CD14-positive monocyte (primary cell): ENCODE measurements around the gene IL16. TPM values are rescaled to one million over a fixed set of nuclear protein-coding genes. Genes with fewer than 3 reads are reported as not detected.

Experiments used
- DNase-seq, 3 donors: peaks; one replicate each; pipeline ENCODE4 v3.0.0-alpha.2; 2011 to 2022
- H2AFZ ChIP-seq: 2 replicates; pipeline ENCODE4 v1.6.0; 2012; ENCODE audit warnings: mild to moderate bottlenecking, low read depth, low read length, inconsistent platforms; ENCODE audit not compliant: insufficient read depth, poor library complexity, severe bottlenecking
- H3K27ac ChIP-seq, 2 donors: 1 replicate in 1 of 2; 2 replicates in 1 of 2; pipeline ENCODE4 v1.5.1; 2012 to 2013; ENCODE audit warnings: low read length in 2 of 2, control low read depth in 1 of 2, inconsistent platforms in 1 of 2, low read depth in 1 of 2, mild to moderate bottlenecking in 1 of 2
- H3K27me3 ChIP-seq, 2 donors: one replicate each; pipeline versions ENCODE4 v1.6.0 to v1.6.1; 2011 to 2013; ENCODE audit warnings: low read length in 2 of 2; ENCODE audit not compliant: control insufficient read depth in 2 of 2, insufficient read depth in 2 of 2
- H3K36me3 ChIP-seq, 2 donors: replicated peaks in 1 of 2; 1 replicate in 1 of 2; 2 replicates in 1 of 2; pipeline versions ENCODE4 v1.5.1 to v1.6.1; 2012 to 2013; ENCODE audit warnings: low read length in 2 of 2, control low read depth in 1 of 2, inconsistent platforms in 1 of 2, mild to moderate bottlenecking in 1 of 2; ENCODE audit not compliant: insufficient read depth in 2 of 2, control insufficient read depth in 1 of 2
- H3K4me1 ChIP-seq, 2 donors: 1 replicate in 1 of 2; 2 replicates in 1 of 2; pipeline versions ENCODE4 v1.5.1 to v1.6.1; 2012 to 2013; ENCODE audit warnings: low read length in 2 of 2, control low read depth in 1 of 2, inconsistent platforms in 1 of 2, mild to moderate bottlenecking in 1 of 2, moderate library complexity in 1 of 2; ENCODE audit not compliant: insufficient read depth in 2 of 2, control insufficient read depth in 1 of 2
- H3K4me2 ChIP-seq: replicated peaks from 2 replicates; pipeline ENCODE3; 2012; ENCODE audit warnings: low read length, moderate library complexity, mild to moderate bottlenecking; ENCODE audit not compliant: poor library complexity, severe bottlenecking; ENCODE audit errors: extremely low read depth
- H3K4me3 ChIP-seq, 3 experiments: fragments of 200-600 bp in 1 of 3; sonication (generic) in 1 of 3; replicated peaks in 1 of 3; 1 replicate in 2 of 3; 2 replicates in 1 of 3; pipeline ENCODE4 v1.5.1; 2011 to 2013; ENCODE audit warnings: low read length in 3 of 3, mild to moderate bottlenecking in 3 of 3, control low read depth in 2 of 3, low read depth in 2 of 3, inconsistent platforms in 1 of 3, moderate library complexity in 1 of 3
- H3K79me2 ChIP-seq: 2 replicates; pipeline ENCODE4 v1.6.0; 2012; ENCODE audit warnings: mild to moderate bottlenecking, control low read depth, inconsistent platforms, low read length, moderate library complexity; ENCODE audit not compliant: insufficient read depth
- H3K9ac ChIP-seq: 2 replicates; pipeline ENCODE4 v1.6.0; 2017; ENCODE audit warnings: low read length, mild to moderate bottlenecking; ENCODE audit not compliant: insufficient read depth, poor library complexity, severe bottlenecking
- H3K9me3 ChIP-seq, 2 donors: replicated peaks in 1 of 2; 1 replicate in 1 of 2; 2 replicates in 1 of 2; pipeline versions ENCODE4 v1.5.1 to v1.6.1; 2012 to 2013; ENCODE audit warnings: low read length in 2 of 2, control low read depth in 1 of 2; ENCODE audit not compliant: control insufficient read depth in 1 of 2, insufficient read depth in 1 of 2
- H4K20me1 ChIP-seq: 2 replicates; pipeline ENCODE4 v1.6.0; 2012; ENCODE audit warnings: mild to moderate bottlenecking, low read length, control low read depth, moderate library complexity; ENCODE audit not compliant: insufficient read depth
- H3K27ac Mint-ChIP-seq, 7 donors: one replicate each; pipeline ENCODE4 v1.8.0; 2020; ENCODE audit warnings: mild to moderate bottlenecking in 7 of 7, mixed read lengths in 7 of 7, moderate library complexity in 6 of 7, inconsistent platforms in 2 of 7
- H3K27me3 Mint-ChIP-seq, 3 donors: one replicate each; pipeline ENCODE4 v1.8.0; 2021 to 2022; ENCODE audit warnings: low read depth in 3 of 3, mild to moderate bottlenecking in 3 of 3, mixed read lengths in 3 of 3, moderate library complexity in 3 of 3, inconsistent platforms in 1 of 3
- H3K36me3 Mint-ChIP-seq, 2 donors: one replicate each; pipeline ENCODE4 v1.8.0; 2020; ENCODE audit warnings: mixed read lengths in 2 of 2, inconsistent platforms in 1 of 2, mild to moderate bottlenecking in 1 of 2
- H3K4me1 Mint-ChIP-seq: one replicate; pipeline ENCODE4 v1.8.0; 2020; ENCODE audit warnings: mild to moderate bottlenecking, mixed read lengths
- H3K4me3 Mint-ChIP-seq, 2 donors: one replicate each; pipeline ENCODE4 v1.8.0; 2020; ENCODE audit warnings: mild to moderate bottlenecking in 2 of 2, mixed read lengths in 2 of 2, moderate library complexity in 1 of 2
- H3K9me3 Mint-ChIP-seq, 7 donors: one replicate each; pipeline ENCODE4 v1.8.0; 2020 to 2022; ENCODE audit warnings: mixed read lengths in 7 of 7, mild to moderate bottlenecking in 6 of 7, moderate library complexity in 6 of 7, inconsistent platforms in 2 of 7
- WGBS: methylation state at CpG from one replicate; pipeline ENCODE4 v1.1.5; 2013; ENCODE audit warnings: missing lambda C conversion rate; ENCODE audit not compliant: insufficient coverage; 5-methylcytosine and 5-hydroxymethylcytosine counted together
- intact Hi-C, 2 donors: fragments of 100-400 bp; cut with micrococcal nuclease; formaldehyde crosslinking; loops; one replicate each; pipeline versions ENCODE4 v1.15.0 to v1.15.1; 2023
- polyA plus RNA-seq, 3 donors: library from polyadenylated mRNA; depleted of rRNA in 1 of 3; unstranded in 2 of 3; stranded (reverse) in 1 of 3; fragments of 300-500 nt in 2 of 3; fragments of >200 nt in 1 of 3; fragmentation: Illumina TruSeq in 2 of 3; gene quantifications; 1 replicate in 2 of 3; 2 replicates in 1 of 3; pipeline ENCODE4 v1.2.3, GENCODE V29; 2012 to 2021
- TF ChIP-seq, protein P1 (sequence below): fragments of 200-600 bp; IDR thresholded peaks from one replicate; pipeline ENCODE4 v1.8.0; 2022; ENCODE audit warnings: antibody characterized with exemption, mild to moderate bottlenecking

The IL16 gene
- polyA plus RNA-seq, 3 donors = 64.8 to 95.1 (median 71.5) TPM

- 100% methylated on average over 1 of the region's 1 CpG for WGBS
- peaks cover 21% of the 10 kb centered on the region for H3K4me1 Mint-ChIP-seq
- Histone ChIP-seq H2AFZ (no peak overlapping the region), H3K79me2 (no peaks in the 10 kb centered on the region), H3K9ac (no peak overlapping the region), H3K9me3 (no peaks in the 10 kb centered on the region), H3K4me1 (peaks cover 10 to 20% of the 10 kb centered on the region in 2 donors), H3K36me3 (peaks cover 0 to 38% of the 10 kb centered on the region in 2 donors), H3K4me3 (no peak overlapping the region), H4K20me1 (no peaks in the 10 kb centered on the region), H3K27me3 (no peaks in the 10 kb centered on the region), H3K4me2 (no peak overlapping the region), H3K27ac (no peak overlapping the region)
- intact Hi-C loops = loop anchor here in 1 of 2 donors (5.0 kb wide), 1 partner anchor 44 kb away; no protein-coding TSS in a partner anchor
- TF ChIP-seq, protein P1, sequence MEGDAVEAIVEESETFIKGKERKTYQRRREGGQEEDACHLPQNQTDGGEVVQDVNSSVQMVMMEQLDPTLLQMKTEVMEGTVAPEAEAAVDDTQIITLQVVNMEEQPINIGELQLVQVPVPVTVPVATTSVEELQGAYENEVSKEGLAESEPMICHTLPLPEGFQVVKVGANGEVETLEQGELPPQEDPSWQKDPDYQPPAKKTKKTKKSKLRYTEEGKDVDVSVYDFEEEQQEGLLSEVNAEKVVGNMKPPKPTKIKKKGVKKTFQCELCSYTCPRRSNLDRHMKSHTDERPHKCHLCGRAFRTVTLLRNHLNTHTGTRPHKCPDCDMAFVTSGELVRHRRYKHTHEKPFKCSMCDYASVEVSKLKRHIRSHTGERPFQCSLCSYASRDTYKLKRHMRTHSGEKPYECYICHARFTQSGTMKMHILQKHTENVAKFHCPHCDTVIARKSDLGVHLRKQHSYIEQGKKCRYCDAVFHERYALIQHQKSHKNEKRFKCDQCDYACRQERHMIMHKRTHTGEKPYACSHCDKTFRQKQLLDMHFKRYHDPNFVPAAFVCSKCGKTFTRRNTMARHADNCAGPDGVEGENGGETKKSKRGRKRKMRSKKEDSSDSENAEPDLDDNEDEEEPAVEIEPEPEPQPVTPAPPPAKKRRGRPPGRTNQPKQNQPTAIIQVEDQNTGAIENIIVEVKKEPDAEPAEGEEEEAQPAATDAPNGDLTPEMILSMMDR = no peak
- peaks cover 24 to 28% of the 10 kb centered on the region in 2 donors for H3K36me3 Mint-ChIP-seq
- no peak overlapping the region for H3K4me3 Mint-ChIP-seq
- no peak for DNase-seq
- peaks cover 1 to 4% (median 2%) of the 10 kb centered on the region in 3 donors for H3K27me3 Mint-ChIP-seq
- no peaks in the 10 kb centered on the region for H3K9me3 Mint-ChIP-seq
- H3K27ac Mint-ChIP-seq = no peak overlapping the region
Observed at GRCh38 chr15:81321667-81322066, 125.0 kb downstream of the IL16 start.

- H3K79me2 ChIP-seq = no peaks in the 10 kb centered on the region
- intact Hi-C loops = loop anchor here in 1 of 2 donors (5.0 kb wide), 1 partner anchor 45 kb away; no protein-coding TSS in a partner anchor
- H3K9ac ChIP-seq = no peak overlapping the region
- Mint-ChIP-seq H3K27ac (peak overlapping the region in 1 of 7 donors; percentile 49), H3K4me3 (peak overlapping the region in 1 of 2 donors; percentile 52), H3K36me3 (peaks cover 15 to 20% of the 10 kb centered on the region in 2 donors), H3K9me3 (no peaks in the 10 kb centered on the region), H3K27me3 (peaks cover 1 to 4% (median 2%) of the 10 kb centered on the region in 3 donors), H3K4me1 (peaks cover 20% of the 10 kb centered on the region)
- no peaks in the 10 kb centered on the region for H3K27me3 ChIP-seq
- 79% methylated on average over 5 of the region's 6 CpGs for WGBS
- peak overlapping the region; percentile 15 for H3K4me2 ChIP-seq
- H2AFZ ChIP-seq = no peak overlapping the region
- no peak overlapping the region for H3K27ac ChIP-seq
- peak overlapping the region in 1 of 3 experiments; percentile 2 for H3K4me3 ChIP-seq
- H3K4me1 ChIP-seq = peaks cover 10 to 20% of the 10 kb centered on the region in 2 donors
- TF ChIP-seq, protein P1 = no peak
- H3K36me3 ChIP-seq = peaks cover 0 to 28% of the 10 kb centered on the region in 2 donors
- H3K9me3 ChIP-seq = no peaks in the 10 kb centered on the region
- DNase-seq = no peak
- H4K20me1 ChIP-seq = no peaks in the 10 kb centered on the region
Observed at GRCh38 chr15:81322676-81323253, 126.1 kb downstream of the IL16 start.
